ENCODE results near the gene ARL15. TPM values are rescaled to one million over a fixed set of nuclear protein-coding genes. Genes with fewer than 3 reads are reported as not detected.

Gene ARL15
- total and polyA plus RNA-seq, 2 donors (not counting 3 experiments of a cell fraction or from before 2014, with no cell fraction given) = 11.9 to 24.4 TPM

GRCh38 chr5:53942724-53943123, 367.6 kb downstream of the ARL15 start:
- FAIRE-seq = peak; percentile 84
- Histone ChIP-seq H3K27me3 (ENCODE audit: control insufficient read depth in 2 of 2, insufficient read depth in 2 of 2, low read length in 2 of 2) (no peaks in the 10 kb centered on the region), H3K9me1 (replicated peaks; ENCODE audit: control insufficient read depth, extremely low read depth, insufficient read depth, low read length) (no peaks in the 10 kb centered on the region)

More at GRCh38 chr5:53942724-53943123, 367.6 kb downstream of the ARL15 start:
- DNase-seq (ENCODE audit: low read depth, low spot score) = peak; percentile 80
- H3K4me1 ChIP-seq (ENCODE audit: control insufficient read depth, extremely low read depth, insufficient read depth, low read length) = peaks cover 10% of the 10 kb centered on the region
- no TSS peak for BruUV-seq (replicated peaks)
- TF ChIP-seq POLR2A (IDR thresholded peaks at IDR 0.05; ENCODE audit: low read depth, low read length) (no peak), GATA2 (IDR thresholded peaks at IDR 0.05; ENCODE audit: insufficient read depth, insufficient read length, low read depth, low read length) (peak; percentile 83), JUN (IDR thresholded peaks at IDR 0.05; ENCODE audit: borderline replicate concordance, insufficient read depth, insufficient read length, low read depth) (peak; percentile 46), MAX (IDR thresholded peaks at IDR 0.05; ENCODE audit: insufficient read depth, insufficient read length) (no peak), CTCF (IDR thresholded peaks at IDR 0.05; ENCODE audit: extremely low read depth in 1 of 2, insufficient read depth in 1 of 2, low read depth in 1 of 2, low read length in 2 of 2) (no peak), FOS (IDR thresholded peaks at IDR 0.05; ENCODE audit: borderline replicate concordance, insufficient read depth, low read length) (peak; percentile 67), POLR2AphosphoS5 (IDR thresholded peaks at IDR 0.05; ENCODE audit: insufficient read depth, low read depth, low read length) (peak; percentile 46), MYC (IDR thresholded peaks at IDR 0.05; ENCODE audit: low read depth, low read length) (no peak), EZH2 (IDR thresholded peaks at IDR 0.05; ENCODE audit: borderline replicate concordance, low read depth, low read length, severe bottlenecking) (no peak)
- dilution Hi-C loops (cut with MboI; ENCODE audit: extremely low pct_ligation_motif_present, low sequenced_read_pairs) (no loop called here), intact Hi-C loops (cut with micrococcal nuclease) (no loop called here)
- no peaks in the 10 kb centered on the region for H4K20me1 ChIP-seq (replicated peaks; ENCODE audit: control insufficient read depth, extremely low read depth, insufficient read depth, low read length)
- H2AFZ ChIP-seq (ENCODE audit: low read depth, low read length) = no peak overlapping the region
- H3K36me3 ChIP-seq (ENCODE audit: control insufficient read depth in 2 of 2, extremely low read depth in 1 of 2, insufficient read depth in 2 of 2, low read length in 2 of 2) = no peaks in the 10 kb centered on the region
- no peak overlapping the region for H3K4me3 ChIP-seq (replicated peaks in 1 of 3; ENCODE audit: insufficient read depth in 1 of 3, low read depth in 1 of 3, low read length in 3 of 3)
- H3K9me3 ChIP-seq (replicated peaks; ENCODE audit: control insufficient read depth, insufficient read depth, low read length) = no peaks in the 10 kb centered on the region
- ChIA-PET CTCF (interaction anchor here (1.4 kb wide), 1 partner anchor 25 kb away, joined by 3 read pairs; no protein-coding TSS in a partner anchor), POLR2A (no interaction called here)
- H3K79me2 ChIP-seq (ENCODE audit: control insufficient read depth, insufficient read depth, low read length) = no peaks in the 10 kb centered on the region
- no peak overlapping the region for H3K4me2 ChIP-seq (ENCODE audit: insufficient read depth, low read length)
- peak overlapping the region; percentile 24 for H3K27ac ChIP-seq (ENCODE audit: insufficient read depth, low read depth, low read length)
- H3K9ac ChIP-seq (replicated peaks; ENCODE audit: extremely low read depth, insufficient read depth, low read length) = no peak overlapping the region

All from endothelial cell of umbilical vein (primary cell).